GM13976 (cell line): ENCODE results near the gene RPL13A.

ENCODE experiments used
- DNase-seq: peaks from one replicate; pipeline ENCODE4 v3.0.0; 2012; ENCODE audit warnings: low spot score
- in situ Hi-C: fragments of 300-500 bp; cut with MboI; formaldehyde crosslinking; loops from one replicate; pipeline ENCODE4 v1.12.0; 2022; ENCODE audit warnings: low sequenced_read_pairs, mixed read lengths, inconsistent platforms; ENCODE audit not compliant: unreplicated experiment
- TF ChIP-seq, protein P1 (sequence below): IDR thresholded peaks from 2 replicates; pipeline ENCODE4 v1.5.1; 2012; ENCODE audit warnings: borderline replicate concordance, mild to moderate bottlenecking; ENCODE audit not compliant: insufficient read depth; ENCODE audit errors: extremely low read depth, missing control alignments, control extremely low read depth

The RPL13A gene

GRCh38 chr19:49506575-49507105 is 19.2 kb downstream of the RPL13A start:
- in situ Hi-C loops, result no loop called here
- peak; percentile 88 for DNase-seq
- TF ChIP-seq, protein P1, sequence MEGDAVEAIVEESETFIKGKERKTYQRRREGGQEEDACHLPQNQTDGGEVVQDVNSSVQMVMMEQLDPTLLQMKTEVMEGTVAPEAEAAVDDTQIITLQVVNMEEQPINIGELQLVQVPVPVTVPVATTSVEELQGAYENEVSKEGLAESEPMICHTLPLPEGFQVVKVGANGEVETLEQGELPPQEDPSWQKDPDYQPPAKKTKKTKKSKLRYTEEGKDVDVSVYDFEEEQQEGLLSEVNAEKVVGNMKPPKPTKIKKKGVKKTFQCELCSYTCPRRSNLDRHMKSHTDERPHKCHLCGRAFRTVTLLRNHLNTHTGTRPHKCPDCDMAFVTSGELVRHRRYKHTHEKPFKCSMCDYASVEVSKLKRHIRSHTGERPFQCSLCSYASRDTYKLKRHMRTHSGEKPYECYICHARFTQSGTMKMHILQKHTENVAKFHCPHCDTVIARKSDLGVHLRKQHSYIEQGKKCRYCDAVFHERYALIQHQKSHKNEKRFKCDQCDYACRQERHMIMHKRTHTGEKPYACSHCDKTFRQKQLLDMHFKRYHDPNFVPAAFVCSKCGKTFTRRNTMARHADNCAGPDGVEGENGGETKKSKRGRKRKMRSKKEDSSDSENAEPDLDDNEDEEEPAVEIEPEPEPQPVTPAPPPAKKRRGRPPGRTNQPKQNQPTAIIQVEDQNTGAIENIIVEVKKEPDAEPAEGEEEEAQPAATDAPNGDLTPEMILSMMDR, result peak; percentile 85

DNA sequence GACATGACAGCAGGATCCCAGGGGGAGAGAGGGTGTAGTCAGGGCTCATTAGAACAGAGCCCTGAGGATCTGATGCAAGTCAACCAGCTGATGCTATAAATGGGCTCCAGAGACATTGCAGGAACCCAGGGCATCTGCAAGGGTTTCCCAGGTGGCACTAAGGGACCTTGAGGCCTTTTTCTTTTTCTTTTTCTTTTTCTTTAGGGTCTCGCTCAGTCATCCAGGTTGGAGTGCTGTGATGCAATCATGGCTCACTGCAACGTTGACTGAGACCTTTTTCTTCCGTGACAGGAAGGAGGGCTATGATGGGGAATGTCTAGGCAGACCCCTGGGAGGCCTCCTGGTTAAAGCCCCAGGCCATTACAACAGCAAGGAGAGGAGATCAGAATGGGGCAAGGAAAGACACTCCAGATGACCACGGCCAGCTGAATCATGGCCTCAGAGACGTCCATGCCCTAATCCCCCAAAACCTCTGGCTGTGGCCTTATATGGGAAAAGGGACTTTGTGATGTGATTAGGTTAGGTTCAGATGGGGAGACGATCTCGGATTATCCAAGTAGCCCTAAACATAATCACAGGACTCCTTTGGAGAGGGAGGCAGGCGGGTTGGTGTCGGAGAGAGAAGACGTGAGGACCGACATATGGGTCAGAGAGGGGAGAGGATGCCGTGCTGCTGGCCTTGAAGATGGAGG is 20.5 kb downstream of the RPL13A start:
- in situ Hi-C loops, result no loop called here
- DNase-seq, result peak; percentile 12
- TF ChIP-seq, protein P1, result no peak

- in situ Hi-C loops, result no loop called here
- TF ChIP-seq, protein P1, result no peak
- DNase-seq, result peak; percentile 52
Observed at GRCh38 chr19:49512970-49513745, 25.8 kb downstream of the RPL13A start.

- in situ Hi-C loops, result no loop called here
- DNase-seq, result peak; percentile 35
- TF ChIP-seq, protein P1, result no peak
Observed at GRCh38 chr19:49513746-49514118, 26.3 kb downstream of the RPL13A start.

GRCh38 chr19:49514151-49514550 is 26.7 kb downstream of the RPL13A start:
- peak; percentile 27 for DNase-seq
- in situ Hi-C loops, result no loop called here
- TF ChIP-seq, protein P1, result no peak

GRCh38 chr19:49515767-49516166 is 28.4 kb downstream of the RPL13A start:
- in situ Hi-C loops, result no loop called here
- TF ChIP-seq, protein P1, result no peak
- no peak for DNase-seq
